Measurements from ENCODE around the gene ZDHHC7. TPM values are rescaled to one million over a fixed set of nuclear protein-coding genes. Genes with fewer than 3 reads are reported as not detected.

ZDHHC7 gene
- total RNA-seq, 1 experiment from 2014 or later, result 39.1 TPM

GRCh38 chr16:84976644-84977400 lies 34.5 kb downstream of the ZDHHC7 start:
- no peak overlapping the region for H3T11ph ChIP-seq (ENCODE audit: low read length)
- no peaks in the 10 kb centered on the region for H3K79me2 ChIP-seq (ENCODE audit: insufficient read depth, low read length)
- Mint-ChIP-seq H3K4me3 (no peak overlapping the region), H3K4me1 (no peaks in the 10 kb centered on the region), H3K27me3 (ENCODE audit: low read depth) (no peaks in the 10 kb centered on the region), H3K36me3 (ENCODE audit: insufficient read depth in 1 of 3, low read depth in 3 of 3) (peaks cover 29 to 70% (median 56%) of the 10 kb centered on the region in 3 experiments), H3K27ac (no peak overlapping the region), H3K9me3 (no peaks in the 10 kb centered on the region)
- H3K23ac ChIP-seq (ENCODE audit: insufficient read length, low read depth, low read length), result no peak overlapping the region
- H2BK20ac ChIP-seq (ENCODE audit: low read depth, low read length, poor library complexity, severe bottlenecking), result no peak overlapping the region
- H3K18ac ChIP-seq (ENCODE audit: insufficient read length, low read depth, low read length), result no peak overlapping the region
- no peaks in the 10 kb centered on the region for H3K79me1 ChIP-seq (ENCODE audit: insufficient read depth, low read depth, low read length, poor library complexity, severe bottlenecking)
- H2BK15ac ChIP-seq (ENCODE audit: low read depth, low read length), result no peak overlapping the region
- H3K9me3 ChIP-seq (ENCODE audit: control insufficient read depth, low read depth, low read length), result no peaks in the 10 kb centered on the region
- H3K4me2 ChIP-seq (ENCODE audit: insufficient read depth, insufficient read length, low read length), result no peak overlapping the region
- H3K4ac ChIP-seq (ENCODE audit: low read depth, low read length), result no peak overlapping the region
- no peak overlapping the region for H4K91ac ChIP-seq (ENCODE audit: insufficient read length, low read depth, low read length)
- no peak for TF ChIP-seq CTCF (conservative IDR thresholded peaks at IDR 0.05)
- H3K27ac ChIP-seq (ENCODE audit: insufficient read length, low read depth, low read length), result no peak overlapping the region
- H3K27me3 ChIP-seq (ENCODE audit: insufficient read depth, low read length), result no peaks in the 10 kb centered on the region
- H3K4me1 ChIP-seq (ENCODE audit: insufficient read depth, low read length), result no peaks in the 10 kb centered on the region
- H4K5ac ChIP-seq (ENCODE audit: insufficient read length, low read depth, low read length), result no peak overlapping the region
- WGBS (ENCODE audit: extremely low coverage, insufficient read length, low lambda C conversion rate), result no CpG with 5 or more reads among the region's 17 CpGs
- H3K9ac ChIP-seq (ENCODE audit: extremely low read depth, insufficient read length, low read length), result no peak overlapping the region
- H4K20me1 ChIP-seq (ENCODE audit: control insufficient read depth, insufficient read depth, insufficient read length), result no peaks in the 10 kb centered on the region
- H3K14ac ChIP-seq (ENCODE audit: insufficient read depth, low read length), result no peak overlapping the region
- H2AK5ac ChIP-seq (ENCODE audit: insufficient read length, low read length), result no peak overlapping the region
- no peak overlapping the region for H2BK5ac ChIP-seq (ENCODE audit: insufficient read length, low read length)
- H4K8ac ChIP-seq (replicated peaks; ENCODE audit: insufficient read length, low read depth, low read length), result no peak overlapping the region
- H3K23me2 ChIP-seq (ENCODE audit: insufficient read length, low read depth, low read length, poor library complexity, severe bottlenecking), result no peaks in the 10 kb centered on the region
- H3K56ac ChIP-seq (ENCODE audit: insufficient read length, low read depth, low read length), result no peak overlapping the region
- H2BK120ac ChIP-seq (ENCODE audit: low read depth, low read length, poor library complexity, severe bottlenecking), result no peak overlapping the region
- H2BK12ac ChIP-seq (ENCODE audit: insufficient read length, low read depth, low read length), result no peak overlapping the region
- DNase-seq, result no peak
- H2AFZ ChIP-seq (ENCODE audit: low read length), result no peak overlapping the region

All from H9 (cell line).